ENCODE measurements around the gene LCE2B.
"Not testable (repeated sequence)": the region's sequence is repeated elsewhere in the genome, so short reads cannot be mapped to it uniquely, and the experiment has no call there.

Gene LCE2B

GRCh38 chr1:152685823-152686222 lies at the start of gene LCE2B:
Gene LCE2B (plus strand): TSS chr1:152686123. CDS start chr1:152686844, 721 bp downstream.
- not testable (repeated sequence) for DNase-seq

GRCh38 chr1:152640351-152640750 lies 45.6 kb upstream of the LCE2B start:
- no peak for DNase-seq

- no peak for DNase-seq
Measured at GRCh38 chr1:152643945-152644344, 42.0 kb upstream of the LCE2B start.

GRCh38 chr1:152645146-152645545 lies 40.8 kb upstream of the LCE2B start:
- no peak for DNase-seq

GRCh38 chr1:152646656-152647055 lies 39.3 kb upstream of the LCE2B start:
- DNase-seq: no peak

- DNase-seq: peak; percentile 49
Measured at GRCh38 chr1:152654110-152654509, 31.8 kb upstream of the LCE2B start.

- DNase-seq: no peak
Measured at GRCh38 chr1:152656459-152656858, 29.5 kb upstream of the LCE2B start.

- DNase-seq: no peak
Measured at GRCh38 chr1:152657677-152658076, 28.2 kb upstream of the LCE2B start.

- no peak for DNase-seq
Measured at GRCh38 chr1:152658649-152659048, 27.3 kb upstream of the LCE2B start.

- DNase-seq: no peak
Measured at GRCh38 chr1:152663098-152663497, 22.8 kb upstream of the LCE2B start, which contains the start of gene LCE2D. Gene LCE2D (plus strand): TSS chr1:152663380. CDS start chr1:152664106, 726 bp downstream.

- DNase-seq: not testable (repeated sequence)
Measured at GRCh38 chr1:152666171-152666570, 19.8 kb upstream of the LCE2B start.

- no peak for DNase-seq
Measured at GRCh38 chr1:152667648-152668047, 18.3 kb upstream of the LCE2B start.

- no peak for DNase-seq
Measured at GRCh38 chr1:152673016-152673415, 12.9 kb upstream of the LCE2B start.

- not testable (repeated sequence) for DNase-seq
Measured at GRCh38 chr1:152674983-152675382, 10.9 kb upstream of the LCE2B start, which contains the start of gene LCE2C. Gene LCE2C (plus strand): TSS chr1:152675279. CDS start chr1:152676016, 737 bp downstream.

GRCh38 chr1:152679459-152679858 lies 6.5 kb upstream of the LCE2B start:
- no peak for DNase-seq

- DNase-seq: no peak
Measured at GRCh38 chr1:152681616-152682015, 4.3 kb upstream of the LCE2B start.

GRCh38 chr1:152683846-152684245 lies 2.1 kb upstream of the LCE2B start:
- no peak for DNase-seq

GRCh38 chr1:152697701-152698600 lies 12.0 kb downstream of the LCE2B start, which contains the start of gene LCE2A:
Gene LCE2A (plus strand): TSS chr1:152698345. CDS start chr1:152698902, 557 bp downstream.
- peak; percentile 0 for DNase-seq

- DNase-seq: no peak
Measured at GRCh38 chr1:152699746-152700145, 13.8 kb downstream of the LCE2B start.

GRCh38 chr1:152707860-152708259 lies 21.9 kb downstream of the LCE2B start, which contains the start of gene LCE4A:
Gene LCE4A (plus strand): TSS chr1:152708160. CDS start chr1:152709076, 916 bp downstream.
- DNase-seq: no peak

- no peak for DNase-seq
Measured at GRCh38 chr1:152718238-152718637, 32.3 kb downstream of the LCE2B start.

- no peak for DNase-seq
Measured at GRCh38 chr1:152725261-152725660, 39.3 kb downstream of the LCE2B start.

- DNase-seq: no peak
Measured at GRCh38 chr1:152728986-152729385, 43.1 kb downstream of the LCE2B start.

GRCh38 chr1:152735648-152736047 lies 49.7 kb downstream of the LCE2B start:
- no peak for DNase-seq

Data from fibroblast of skin of right quadriceps (primary cell).